Uterus (tissue), 4 donors: Measurements from ENCODE around the gene CSTB. TPM values are rescaled to one million over a fixed set of nuclear protein-coding genes. Genes with fewer than 3 reads are reported as not detected.

Experiments
- DNase-seq, 2 donors: peaks; one replicate each; pipeline ENCODE4 v3.0.0-alpha.2; 2019 to 2020
- H3K27ac ChIP-seq, 2 donors: fragments of 200-600 bp; sonication (generic); 1 replicate in 1 of 2; 2 replicates in 1 of 2; pipeline ENCODE4 v1.5.1; 2016 to 2018
- H3K27me3 ChIP-seq, 2 donors: fragments of 200-600 bp; sonication (generic); one replicate each; pipeline ENCODE4 v1.5.1; 2018 to 2019; ENCODE audit warnings: control low read depth in 1 of 2
- H3K36me3 ChIP-seq, 2 donors: fragments of 200-600 bp; sonication (generic); one replicate each; pipeline ENCODE4 v1.5.1; 2019; ENCODE audit warnings: control low read depth in 1 of 2
- H3K4me1 ChIP-seq, 2 donors: fragments of 200-600 bp; sonication (generic); one replicate each; pipeline ENCODE4 v1.5.1; 2018 to 2019; ENCODE audit warnings: control low read depth in 1 of 2
- H3K4me3 ChIP-seq, 2 donors: fragments of 200-600 bp; sonication (generic); 1 replicate in 1 of 2; 2 replicates in 1 of 2; pipeline ENCODE4 v1.5.1; 2018 to 2019; ENCODE audit warnings: mild to moderate bottlenecking in 1 of 2
- H3K9me3 ChIP-seq, 2 donors: fragments of 200-600 bp; sonication (generic); one replicate each; pipeline ENCODE4 v1.5.1; 2019; ENCODE audit warnings: control low read depth in 1 of 2
- POLR2A ChIP-seq, 2 donors: fragments of 450-650 bp; IDR thresholded peaks; one replicate each; pipeline ENCODE4 v1.6.1; 2016; ENCODE audit warnings: antibody characterized with exemption in 2 of 2, mild to moderate bottlenecking in 1 of 2, moderate library complexity in 1 of 2
- intact Hi-C: fragments of 100-400 bp; cut with DNase I; formaldehyde crosslinking; loops from one replicate; pipeline ENCODE4 v1.15.1; 2023; ENCODE audit warnings: low total_unique reads
- total RNA-seq, 4 donors: library from RNA; depleted of rRNA in 3 of 4; stranded (reverse); fragments of >200 nt in 3 of 4; gene quantifications; one replicate each; pipeline versions ENCODE4 v1.1.0 to v1.2.4, GENCODE V29; 2014 to 2023
- TF ChIP-seq, protein P1 (sequence below), 4 experiments: fragments of 200-600 bp in 2 of 4; fragments of 450-650 bp in 2 of 4; sonication (generic) in 2 of 4; IDR thresholded peaks; one replicate each; pipeline ENCODE4 v1.5.1; 2016 to 2019; ENCODE audit warnings: antibody characterized with exemption in 4 of 4, mild to moderate bottlenecking in 2 of 4, moderate library complexity in 1 of 4
- donor health status: DM: yes; HTN: yes; CAD: no.

CSTB gene
- total RNA-seq, 4 donors from 2014 or later: 2.0 to 31.2 (median 5.6) TPM

DNA sequence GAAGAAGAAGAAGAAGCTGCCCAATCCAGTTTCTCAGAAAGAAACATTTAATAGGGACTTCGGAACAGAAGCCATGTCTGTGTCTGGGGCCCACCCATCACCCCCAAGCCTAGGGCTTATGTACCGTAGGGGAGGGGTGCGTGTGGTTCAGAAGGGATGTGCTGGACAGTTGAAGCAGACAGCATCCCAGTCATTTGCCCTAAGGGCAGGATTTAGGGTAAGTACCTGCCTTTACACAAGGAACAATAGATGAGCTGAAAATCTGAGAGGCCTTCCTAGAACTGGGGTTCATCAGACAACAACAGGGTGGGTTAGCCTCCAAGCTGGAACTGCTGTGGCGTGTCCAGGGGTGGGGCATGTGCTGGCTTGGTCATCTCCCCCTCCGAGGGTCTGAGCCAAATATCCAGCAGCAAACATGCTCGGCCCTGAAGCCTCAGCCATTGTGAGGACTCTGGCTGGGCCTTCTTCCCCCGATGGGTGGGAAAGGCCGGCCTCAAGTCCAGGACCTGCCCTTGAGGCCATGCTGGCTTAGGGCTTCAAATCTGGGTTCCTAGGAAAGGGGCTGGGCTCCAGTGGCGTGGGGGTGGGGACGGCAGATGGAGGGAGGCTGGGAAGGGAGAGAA is 12.1 kb downstream of the CSTB start:
- peaks cover 0 to 5% of the 10 kb centered on the region in 2 donors for H3K4me1 ChIP-seq
- no peaks in the 10 kb centered on the region for H3K27me3 ChIP-seq
- intact Hi-C loops: no loop called here
- no peaks in the 10 kb centered on the region for H3K36me3 ChIP-seq
- H3K27ac ChIP-seq: no peak overlapping the region
- TF ChIP-seq POLR2A (IDR thresholded peaks at IDR 0.05): no peak
- TF ChIP-seq, protein P1, sequence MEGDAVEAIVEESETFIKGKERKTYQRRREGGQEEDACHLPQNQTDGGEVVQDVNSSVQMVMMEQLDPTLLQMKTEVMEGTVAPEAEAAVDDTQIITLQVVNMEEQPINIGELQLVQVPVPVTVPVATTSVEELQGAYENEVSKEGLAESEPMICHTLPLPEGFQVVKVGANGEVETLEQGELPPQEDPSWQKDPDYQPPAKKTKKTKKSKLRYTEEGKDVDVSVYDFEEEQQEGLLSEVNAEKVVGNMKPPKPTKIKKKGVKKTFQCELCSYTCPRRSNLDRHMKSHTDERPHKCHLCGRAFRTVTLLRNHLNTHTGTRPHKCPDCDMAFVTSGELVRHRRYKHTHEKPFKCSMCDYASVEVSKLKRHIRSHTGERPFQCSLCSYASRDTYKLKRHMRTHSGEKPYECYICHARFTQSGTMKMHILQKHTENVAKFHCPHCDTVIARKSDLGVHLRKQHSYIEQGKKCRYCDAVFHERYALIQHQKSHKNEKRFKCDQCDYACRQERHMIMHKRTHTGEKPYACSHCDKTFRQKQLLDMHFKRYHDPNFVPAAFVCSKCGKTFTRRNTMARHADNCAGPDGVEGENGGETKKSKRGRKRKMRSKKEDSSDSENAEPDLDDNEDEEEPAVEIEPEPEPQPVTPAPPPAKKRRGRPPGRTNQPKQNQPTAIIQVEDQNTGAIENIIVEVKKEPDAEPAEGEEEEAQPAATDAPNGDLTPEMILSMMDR (IDR thresholded peaks at IDR 0.05): no peak
- H3K9me3 ChIP-seq: no peaks in the 10 kb centered on the region
- H3K4me3 ChIP-seq: no peak overlapping the region
- DNase-seq: no peak

- intact Hi-C loops: no loop called here
- H3K9me3 ChIP-seq: no peaks in the 10 kb centered on the region
- no peak for TF ChIP-seq POLR2A (IDR thresholded peaks at IDR 0.05)
- TF ChIP-seq, protein P1 (IDR thresholded peaks at IDR 0.05): no peak
- H3K27me3 ChIP-seq: no peaks in the 10 kb centered on the region
- no peak for DNase-seq
- H3K4me1 ChIP-seq: peaks cover 2 to 6% of the 10 kb centered on the region in 2 donors
- H3K4me3 ChIP-seq: no peak overlapping the region
- H3K27ac ChIP-seq: no peak overlapping the region
- H3K36me3 ChIP-seq: no peaks in the 10 kb centered on the region
Observed at GRCh38 chr21:43762303-43763128, 13.6 kb downstream of the CSTB start.

DNA sequence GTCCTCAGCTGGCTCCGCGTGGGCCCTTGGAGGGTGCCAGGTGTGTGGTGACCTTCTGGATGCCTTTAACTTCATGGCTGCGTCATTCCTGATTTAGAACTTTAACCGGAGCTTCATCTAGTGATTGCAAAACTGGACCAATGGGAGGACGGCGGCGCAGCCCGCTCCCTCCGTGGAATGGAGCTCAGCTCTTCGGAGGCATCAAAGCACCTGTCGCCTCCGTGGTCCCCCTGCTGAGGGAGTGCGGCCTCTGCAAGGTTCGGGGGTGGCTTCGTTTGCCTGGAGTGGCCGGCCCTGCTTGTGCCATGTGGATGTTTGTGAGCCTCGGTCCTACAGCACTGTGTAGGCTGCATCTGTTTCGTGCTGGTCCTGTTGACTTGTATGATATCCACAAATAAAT is 14.2 kb downstream of the CSTB start:
- H3K27me3 ChIP-seq: no peaks in the 10 kb centered on the region
- intact Hi-C loops: no loop called here
- H3K4me3 ChIP-seq: no peak overlapping the region
- H3K27ac ChIP-seq: no peak overlapping the region
- H3K4me1 ChIP-seq: peaks cover 3 to 8% of the 10 kb centered on the region in 2 donors
- DNase-seq: no peak
- no peak for TF ChIP-seq POLR2A (IDR thresholded peaks at IDR 0.05)
- TF ChIP-seq, protein P1 (IDR thresholded peaks at IDR 0.05): no peak
- H3K9me3 ChIP-seq: no peaks in the 10 kb centered on the region
- H3K36me3 ChIP-seq: no peaks in the 10 kb centered on the region

DNA sequence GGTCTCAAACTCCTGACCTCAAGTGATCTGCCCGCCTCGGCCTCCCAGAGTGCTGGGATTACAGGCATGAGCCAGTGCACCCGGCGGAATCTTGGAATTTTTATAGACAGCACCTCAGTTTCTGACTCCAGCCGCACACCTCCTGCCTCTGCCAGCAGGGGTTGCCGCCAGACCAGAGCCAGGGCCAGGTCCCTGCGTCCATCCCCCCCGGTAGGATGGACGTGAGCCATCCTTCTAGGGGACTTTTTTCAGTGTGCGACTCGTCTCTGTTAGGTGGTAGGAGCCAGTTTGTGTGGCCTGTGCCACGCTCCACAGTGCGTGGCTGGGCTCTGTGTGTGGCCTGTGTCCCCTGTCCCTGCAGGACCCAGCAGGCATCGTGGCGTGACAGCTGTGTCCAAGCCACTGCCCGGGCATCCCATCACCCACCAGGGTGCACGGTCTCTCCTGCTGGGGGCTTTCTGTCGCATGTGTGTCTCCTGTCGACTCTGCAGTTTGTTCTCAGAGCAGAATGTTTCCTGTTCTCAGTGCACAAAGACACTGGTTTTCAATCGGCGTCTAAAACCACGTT is 15.6 kb downstream of the CSTB start:
- no peak overlapping the region for H3K4me3 ChIP-seq
- H3K27ac ChIP-seq: no peak overlapping the region
- no peaks in the 10 kb centered on the region for H3K9me3 ChIP-seq
- no peaks in the 10 kb centered on the region for H3K27me3 ChIP-seq
- H3K36me3 ChIP-seq: no peaks in the 10 kb centered on the region
- intact Hi-C loops: no loop called here
- DNase-seq: no peak
- peaks cover 3 to 8% of the 10 kb centered on the region in 2 donors for H3K4me1 ChIP-seq
- no peak for TF ChIP-seq POLR2A (IDR thresholded peaks at IDR 0.05)
- TF ChIP-seq, protein P1 (IDR thresholded peaks at IDR 0.05): no peak

DNA sequence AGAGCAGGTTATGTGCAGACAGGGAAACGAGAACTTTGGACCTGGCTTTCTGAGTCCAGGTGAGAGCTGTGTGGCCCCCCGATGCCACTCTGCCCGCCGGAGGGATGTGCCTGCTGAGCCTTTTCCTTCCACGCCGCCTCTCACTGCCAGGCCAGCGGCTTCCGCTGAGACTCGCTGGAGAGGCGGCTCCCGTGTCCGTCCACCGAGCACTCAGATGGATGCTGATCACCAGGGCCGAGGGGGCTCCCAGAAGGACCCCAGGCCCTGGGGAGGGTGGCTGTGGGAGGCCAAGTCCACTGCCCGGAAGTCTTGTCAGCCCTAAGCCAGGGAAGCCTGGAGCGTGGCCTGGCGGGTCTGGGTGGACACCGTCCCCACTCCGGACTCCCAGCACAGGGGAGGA is 16.5 kb downstream of the CSTB start:
- no peak for DNase-seq
- H3K4me3 ChIP-seq: no peak overlapping the region
- intact Hi-C loops: no loop called here
- H3K36me3 ChIP-seq: no peaks in the 10 kb centered on the region
- peak overlapping the region; percentile 74 to 80 for H3K27ac ChIP-seq
- peaks cover 3 to 8% of the 10 kb centered on the region in 2 donors for H3K4me1 ChIP-seq
- H3K9me3 ChIP-seq: no peaks in the 10 kb centered on the region
- TF ChIP-seq POLR2A (IDR thresholded peaks at IDR 0.05): no peak
- TF ChIP-seq, protein P1 (IDR thresholded peaks at IDR 0.05): no peak
- H3K27me3 ChIP-seq: no peaks in the 10 kb centered on the region
